ENCODE measurements around the gene AASDH.

The AASDH gene, protein sequence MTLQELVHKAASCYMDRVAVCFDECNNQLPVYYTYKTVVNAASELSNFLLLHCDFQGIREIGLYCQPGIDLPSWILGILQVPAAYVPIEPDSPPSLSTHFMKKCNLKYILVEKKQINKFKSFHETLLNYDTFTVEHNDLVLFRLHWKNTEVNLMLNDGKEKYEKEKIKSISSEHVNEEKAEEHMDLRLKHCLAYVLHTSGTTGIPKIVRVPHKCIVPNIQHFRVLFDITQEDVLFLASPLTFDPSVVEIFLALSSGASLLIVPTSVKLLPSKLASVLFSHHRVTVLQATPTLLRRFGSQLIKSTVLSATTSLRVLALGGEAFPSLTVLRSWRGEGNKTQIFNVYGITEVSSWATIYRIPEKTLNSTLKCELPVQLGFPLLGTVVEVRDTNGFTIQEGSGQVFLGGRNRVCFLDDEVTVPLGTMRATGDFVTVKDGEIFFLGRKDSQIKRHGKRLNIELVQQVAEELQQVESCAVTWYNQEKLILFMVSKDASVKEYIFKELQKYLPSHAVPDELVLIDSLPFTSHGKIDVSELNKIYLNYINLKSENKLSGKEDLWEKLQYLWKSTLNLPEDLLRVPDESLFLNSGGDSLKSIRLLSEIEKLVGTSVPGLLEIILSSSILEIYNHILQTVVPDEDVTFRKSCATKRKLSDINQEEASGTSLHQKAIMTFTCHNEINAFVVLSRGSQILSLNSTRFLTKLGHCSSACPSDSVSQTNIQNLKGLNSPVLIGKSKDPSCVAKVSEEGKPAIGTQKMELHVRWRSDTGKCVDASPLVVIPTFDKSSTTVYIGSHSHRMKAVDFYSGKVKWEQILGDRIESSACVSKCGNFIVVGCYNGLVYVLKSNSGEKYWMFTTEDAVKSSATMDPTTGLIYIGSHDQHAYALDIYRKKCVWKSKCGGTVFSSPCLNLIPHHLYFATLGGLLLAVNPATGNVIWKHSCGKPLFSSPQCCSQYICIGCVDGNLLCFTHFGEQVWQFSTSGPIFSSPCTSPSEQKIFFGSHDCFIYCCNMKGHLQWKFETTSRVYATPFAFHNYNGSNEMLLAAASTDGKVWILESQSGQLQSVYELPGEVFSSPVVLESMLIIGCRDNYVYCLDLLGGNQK

DNA sequence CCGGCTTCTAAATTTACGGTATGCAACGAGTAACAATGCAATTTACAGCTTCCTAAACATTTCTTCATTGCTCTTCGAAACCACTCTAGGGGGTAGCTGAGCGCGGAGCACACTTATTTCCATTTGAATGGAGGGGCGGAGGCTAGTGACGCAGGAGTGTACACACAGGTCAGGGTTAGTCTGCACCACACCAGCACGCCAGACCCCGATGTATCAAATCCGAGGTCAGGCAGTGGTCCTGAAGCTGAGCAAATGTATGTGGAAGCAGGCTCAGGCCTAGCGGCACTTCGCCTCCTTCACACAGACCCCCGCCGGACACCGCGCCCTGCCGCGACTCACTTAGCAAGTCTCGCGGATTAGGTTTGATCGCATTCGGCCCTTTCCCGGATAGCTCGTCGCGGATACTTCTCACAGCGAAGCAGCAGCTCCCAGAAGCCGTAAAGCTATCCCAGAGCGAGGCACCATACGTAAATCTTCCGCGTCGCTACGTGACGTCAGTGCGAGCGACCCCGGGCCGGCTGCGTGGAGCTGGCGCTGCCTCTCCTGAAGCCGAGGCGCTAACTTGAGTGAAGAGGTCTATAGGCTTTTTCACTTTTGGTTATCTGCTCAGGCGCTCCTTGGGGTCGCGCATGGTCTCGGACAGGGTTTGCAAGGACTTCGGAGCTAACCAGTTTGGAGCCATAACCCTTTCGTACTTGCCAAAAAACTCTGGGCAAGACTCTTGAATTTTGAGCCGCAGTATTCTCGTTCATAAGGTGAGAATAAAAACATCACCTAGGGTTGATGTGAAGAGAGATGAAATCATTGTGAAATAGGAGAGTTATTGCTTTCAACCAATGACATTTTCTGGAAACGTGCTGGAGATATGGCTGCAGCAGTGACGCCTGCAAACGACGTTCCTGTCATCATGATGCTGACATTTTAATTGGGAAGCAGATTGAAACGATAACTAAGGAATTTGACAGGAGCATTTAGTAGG is at the start of gene AASDH:
Gene AASDH (minus strand): TSS at position 469 of the 979 bp plus-strand sequence. CDS start 3,192 bp downstream, outside the sequence.
- peak; percentile 91 for DNase-seq (ENCODE audit: low spot score)

DNA sequence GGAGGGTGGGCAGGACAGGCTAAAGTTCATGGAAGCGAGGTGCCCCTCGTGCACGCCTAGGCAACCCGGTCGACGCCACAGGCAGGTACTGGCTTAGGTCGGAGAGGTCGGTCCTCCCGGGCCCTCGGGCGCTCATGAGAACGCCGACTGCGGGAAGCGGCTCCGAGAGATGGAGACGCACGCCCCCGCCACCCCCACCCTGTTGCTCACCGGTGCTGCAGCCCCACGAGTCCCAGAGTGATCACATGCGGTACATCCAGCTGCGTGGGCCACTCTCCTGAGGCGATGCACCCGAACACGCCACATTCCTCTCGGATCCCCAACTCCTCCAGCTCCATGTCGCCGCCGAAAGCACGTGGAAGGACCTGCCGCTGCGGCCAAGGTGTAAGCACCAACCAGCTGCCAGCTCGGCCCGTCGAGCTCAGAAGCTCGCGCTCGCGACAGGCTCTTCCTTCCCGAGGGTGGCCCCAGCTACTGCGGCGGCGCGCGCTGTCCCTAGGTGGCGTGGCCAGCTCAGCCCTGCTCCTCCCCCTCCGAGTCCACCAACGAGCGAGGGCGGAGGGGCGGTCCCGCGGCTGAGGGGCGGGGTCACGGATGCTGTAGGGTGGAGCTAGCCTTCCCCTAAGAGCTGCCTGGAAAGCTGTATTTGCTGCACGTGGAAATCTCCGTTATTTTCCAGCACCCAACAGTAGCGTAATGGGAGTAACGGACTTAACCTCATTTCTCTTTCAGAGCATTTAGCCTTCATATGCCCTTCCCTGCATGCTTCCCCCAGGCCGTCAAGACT is 48.0 kb upstream of the AASDH start, which contains the start of gene PPAT:
Gene PPAT (minus strand): TSS at position 476 of the 787 bp plus-strand sequence. CDS start 138 bp downstream, at position 338.
- DNase-seq (ENCODE audit: low spot score) = peak; percentile 97

DNA sequence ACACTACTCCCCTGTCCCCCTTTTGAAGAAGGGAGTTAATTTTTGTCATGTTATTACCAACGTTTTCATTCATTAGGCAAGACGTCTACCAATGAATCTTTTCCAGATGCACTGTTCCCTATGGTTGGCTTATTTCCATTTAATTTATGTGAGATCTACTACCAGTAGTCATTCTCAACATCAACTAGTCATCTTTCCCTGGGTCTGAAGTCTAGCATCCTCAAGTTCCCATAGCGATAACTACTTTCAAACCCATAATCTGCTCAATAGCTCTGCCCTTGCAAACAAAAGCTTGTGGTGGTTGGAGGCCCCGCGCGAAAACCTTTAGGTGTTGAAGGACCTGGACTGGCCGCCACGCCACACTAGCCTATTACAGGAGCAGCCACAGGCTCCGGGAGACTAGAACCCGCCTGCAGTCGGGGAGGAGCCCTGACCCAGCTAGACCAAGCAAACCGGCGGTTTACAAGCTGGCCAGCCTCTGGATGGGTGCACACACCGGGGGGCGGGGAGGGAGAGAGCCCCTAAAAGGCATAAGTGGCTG is 47.4 kb upstream of the AASDH start:
- DNase-seq (ENCODE audit: low spot score) = peak; percentile 22

DNA sequence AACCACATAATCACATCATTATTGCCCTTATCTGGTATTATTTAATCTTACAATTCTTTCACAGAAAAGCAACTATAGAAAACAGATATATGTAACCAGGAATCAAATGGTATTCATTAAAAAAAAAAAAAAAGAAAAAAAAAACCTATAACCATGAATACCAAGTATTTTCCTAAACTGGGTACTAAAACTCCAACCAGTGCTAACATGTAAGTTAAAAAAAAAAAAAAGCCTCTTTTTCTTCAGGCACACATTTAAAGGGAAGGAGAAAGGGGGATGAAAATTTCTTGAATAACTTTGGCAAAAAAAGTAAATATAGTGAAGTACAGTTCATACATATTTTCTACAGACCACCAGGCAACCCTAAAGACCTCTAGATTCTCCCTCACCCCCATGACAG is 46.0 kb upstream of the AASDH start:
- no peak for DNase-seq (ENCODE audit: low spot score)

DNA sequence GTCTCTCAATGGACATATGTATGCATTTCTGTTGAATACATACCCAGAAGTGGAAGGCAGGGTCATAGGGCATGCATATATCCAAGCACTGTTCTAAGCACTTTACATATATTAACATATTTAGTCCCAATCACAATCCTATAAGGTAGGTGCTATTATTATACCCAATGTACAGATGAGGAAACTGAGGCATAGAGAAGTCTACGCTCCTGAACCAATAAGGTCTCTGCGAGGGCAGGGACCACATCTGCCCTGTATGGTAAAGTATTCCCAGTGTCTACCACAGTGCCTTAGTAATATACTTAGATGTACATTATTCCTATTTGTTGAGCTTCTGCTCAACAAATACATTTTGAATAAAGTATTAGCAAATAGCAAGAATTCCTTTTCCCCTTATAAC is 42.9 kb upstream of the AASDH start:
- DNase-seq (ENCODE audit: low spot score) = no peak

DNA sequence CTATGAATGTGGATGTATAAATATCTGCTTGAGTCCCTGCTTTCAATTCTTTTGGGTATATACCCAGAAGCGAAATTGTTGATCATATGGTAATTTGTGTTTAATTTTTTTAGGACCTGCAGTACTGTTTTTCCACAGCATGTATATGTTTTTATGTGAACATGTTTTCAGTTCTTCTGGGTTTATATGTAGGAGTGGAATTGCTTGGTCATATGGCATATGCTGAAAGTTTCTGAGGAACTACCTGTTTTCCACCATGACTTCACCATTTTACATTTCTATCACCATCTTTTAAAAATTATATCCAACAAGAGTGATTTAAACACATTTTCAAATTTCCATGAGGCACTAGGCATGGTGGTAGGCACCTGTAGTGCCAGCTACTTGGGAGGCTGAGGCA is 39.9 kb upstream of the AASDH start:
- no peak for DNase-seq (ENCODE audit: low spot score)

DNA sequence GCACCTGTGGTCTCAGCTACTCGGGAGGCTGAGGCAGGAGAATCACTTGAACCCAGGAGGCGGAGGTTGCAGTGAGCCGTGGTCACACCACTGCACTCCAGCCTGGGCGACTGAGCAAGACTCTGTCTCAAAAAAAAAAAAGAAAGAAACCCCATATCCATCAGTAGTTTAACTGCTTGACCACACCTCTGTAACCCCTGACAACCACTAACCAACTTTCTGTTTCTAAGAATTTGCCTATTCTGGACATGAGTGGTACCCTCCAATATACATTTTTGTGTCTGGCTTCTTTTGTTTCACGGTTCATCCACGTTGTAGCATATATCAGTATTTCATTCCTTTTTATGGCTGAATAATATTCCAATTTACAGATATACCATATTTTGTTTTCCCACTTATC is 39.0 kb upstream of the AASDH start:
- DNase-seq (ENCODE audit: low spot score) = no peak

DNA sequence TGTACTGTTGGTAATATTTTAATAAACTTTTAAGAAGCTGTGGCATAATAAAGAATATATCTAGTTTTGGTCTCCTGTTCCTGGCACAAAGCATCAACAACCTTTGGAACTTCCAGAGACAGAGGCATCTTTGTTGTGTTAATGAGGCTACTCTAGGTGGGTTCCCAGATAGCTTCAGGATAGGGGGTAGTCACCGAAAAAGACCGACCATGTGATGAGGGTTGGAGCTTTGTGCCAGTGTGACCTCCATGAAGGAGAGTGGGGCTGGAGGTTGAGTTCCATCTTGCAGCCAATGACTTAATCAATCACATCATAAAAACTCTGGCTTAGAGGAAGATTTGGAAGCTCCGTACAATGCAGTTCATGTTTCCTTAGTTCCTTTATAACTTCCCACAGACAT is 38.2 kb upstream of the AASDH start:
- no peak for DNase-seq (ENCODE audit: low spot score)

DNA sequence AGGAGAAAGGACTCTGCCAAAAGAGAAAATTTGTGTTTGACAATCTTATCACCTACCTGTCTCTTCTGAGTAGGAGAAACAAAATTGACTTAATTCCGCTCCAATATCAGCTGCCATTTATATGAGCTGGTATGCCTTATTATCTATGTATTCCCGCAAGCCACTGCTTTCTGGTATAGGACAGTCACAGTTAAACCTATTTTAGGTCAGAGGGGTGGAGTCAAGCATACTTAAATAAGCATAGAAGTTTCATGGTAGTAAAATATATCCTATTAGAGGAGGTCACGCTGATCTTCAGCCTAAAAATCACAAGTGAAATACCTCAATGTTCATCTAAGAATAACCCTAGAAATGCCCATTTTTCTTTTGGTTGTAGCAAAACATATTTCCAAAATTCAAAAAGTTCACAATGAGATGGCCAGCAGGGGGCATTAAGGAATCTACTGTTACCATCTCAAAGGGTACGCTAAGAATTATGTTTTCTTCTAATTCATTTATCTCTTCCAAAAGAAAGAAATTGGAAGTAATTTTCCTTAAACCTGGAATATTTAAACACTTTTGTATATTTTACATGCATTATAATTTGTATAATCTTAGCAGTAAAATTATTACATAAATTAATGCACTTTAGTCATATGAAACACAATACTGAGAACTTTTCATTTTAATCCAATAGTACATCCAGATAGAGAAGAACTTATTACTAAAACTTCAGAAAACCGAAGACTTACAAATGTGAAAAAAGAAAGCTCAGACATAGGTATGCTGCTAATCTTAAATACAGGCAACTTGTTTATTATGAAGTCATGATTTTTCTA is 37.6 kb upstream of the AASDH start:
- DNase-seq (ENCODE audit: low spot score) = peak; percentile 54

DNA sequence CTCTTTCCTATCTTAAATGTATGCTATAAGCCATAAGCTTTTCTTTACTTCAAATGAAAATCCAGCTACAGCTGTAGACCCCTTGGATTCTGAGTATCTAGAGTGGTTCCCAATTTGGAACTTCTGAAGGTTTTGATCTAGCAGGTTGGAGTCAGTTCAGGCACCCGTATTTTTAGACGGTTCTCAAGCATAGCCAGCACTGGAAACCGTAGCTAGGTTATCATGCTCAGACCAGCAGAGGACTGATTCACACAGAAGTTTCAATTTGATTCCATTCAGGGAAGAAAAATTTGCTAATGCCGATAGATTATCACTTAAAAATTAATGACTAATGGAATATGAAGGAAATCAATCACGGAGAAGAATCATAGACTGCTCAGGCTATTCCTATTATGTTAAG is 36.9 kb upstream of the AASDH start:
- DNase-seq (ENCODE audit: low spot score) = no peak

DNA sequence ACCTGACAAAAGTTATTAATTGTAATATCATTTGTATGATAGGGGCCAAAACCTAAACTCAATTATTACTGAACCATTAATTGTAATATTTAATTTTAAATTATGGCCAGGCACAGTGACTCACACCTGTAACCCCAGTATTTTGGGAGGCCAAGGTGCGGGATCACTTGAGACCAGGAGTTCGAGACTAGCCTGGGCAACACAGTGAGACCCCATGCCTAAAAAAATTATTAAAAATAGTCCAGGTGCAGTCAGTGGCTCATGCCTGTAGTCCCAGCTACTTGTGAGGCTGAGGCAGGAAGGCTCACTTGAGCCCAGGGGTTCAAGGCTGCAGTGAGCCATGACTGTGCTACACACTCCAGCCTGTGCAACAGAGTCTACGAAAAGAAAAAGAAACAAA is 30.1 kb upstream of the AASDH start:
- DNase-seq (ENCODE audit: low spot score) = no peak

DNA sequence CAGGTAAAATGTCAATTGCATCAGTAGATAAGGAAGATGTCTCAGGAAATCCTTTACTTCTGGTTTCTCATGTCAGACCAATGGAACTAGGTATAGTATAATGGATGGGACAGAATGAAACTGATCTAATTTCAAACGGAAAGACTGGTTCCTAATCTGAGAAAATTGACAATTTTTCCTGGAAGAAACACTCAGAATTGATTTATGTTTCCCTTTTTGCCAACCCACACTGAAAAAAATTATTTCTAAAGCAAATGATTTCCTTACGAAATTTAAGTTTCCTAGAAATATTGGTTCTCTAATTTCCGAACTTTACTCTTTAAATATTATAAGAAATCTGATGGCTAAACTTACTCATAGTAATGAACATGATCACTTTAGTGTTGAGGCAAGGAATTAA is 29.1 kb upstream of the AASDH start:
- DNase-seq (ENCODE audit: low spot score) = no peak

DNA sequence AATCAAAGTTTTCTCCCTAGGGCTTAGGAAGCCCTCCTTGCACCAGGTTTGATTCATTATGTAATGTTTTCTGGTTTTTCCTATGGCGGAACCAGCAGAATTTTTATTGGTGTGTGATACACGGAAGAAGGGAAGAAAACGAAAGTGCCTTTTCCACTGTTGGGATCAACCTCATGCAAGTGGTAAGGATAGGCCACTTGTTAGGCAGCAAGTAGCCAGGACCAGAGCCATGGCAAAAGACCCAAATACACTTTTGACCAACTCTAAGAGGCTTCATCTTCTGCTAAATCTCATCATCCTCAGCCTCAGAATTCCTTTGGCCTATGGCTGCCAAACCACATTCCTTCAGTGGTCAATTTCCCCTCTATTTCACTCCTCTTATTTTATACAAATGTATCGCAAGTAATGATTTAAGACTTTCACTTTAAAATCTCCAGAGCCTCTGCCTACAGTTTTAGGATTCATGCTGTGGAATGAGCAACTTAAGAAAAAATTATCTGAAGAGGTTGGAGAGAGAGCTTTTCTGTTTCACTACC is 26.9 kb upstream of the AASDH start:
- DNase-seq (ENCODE audit: low spot score) = no peak

DNA sequence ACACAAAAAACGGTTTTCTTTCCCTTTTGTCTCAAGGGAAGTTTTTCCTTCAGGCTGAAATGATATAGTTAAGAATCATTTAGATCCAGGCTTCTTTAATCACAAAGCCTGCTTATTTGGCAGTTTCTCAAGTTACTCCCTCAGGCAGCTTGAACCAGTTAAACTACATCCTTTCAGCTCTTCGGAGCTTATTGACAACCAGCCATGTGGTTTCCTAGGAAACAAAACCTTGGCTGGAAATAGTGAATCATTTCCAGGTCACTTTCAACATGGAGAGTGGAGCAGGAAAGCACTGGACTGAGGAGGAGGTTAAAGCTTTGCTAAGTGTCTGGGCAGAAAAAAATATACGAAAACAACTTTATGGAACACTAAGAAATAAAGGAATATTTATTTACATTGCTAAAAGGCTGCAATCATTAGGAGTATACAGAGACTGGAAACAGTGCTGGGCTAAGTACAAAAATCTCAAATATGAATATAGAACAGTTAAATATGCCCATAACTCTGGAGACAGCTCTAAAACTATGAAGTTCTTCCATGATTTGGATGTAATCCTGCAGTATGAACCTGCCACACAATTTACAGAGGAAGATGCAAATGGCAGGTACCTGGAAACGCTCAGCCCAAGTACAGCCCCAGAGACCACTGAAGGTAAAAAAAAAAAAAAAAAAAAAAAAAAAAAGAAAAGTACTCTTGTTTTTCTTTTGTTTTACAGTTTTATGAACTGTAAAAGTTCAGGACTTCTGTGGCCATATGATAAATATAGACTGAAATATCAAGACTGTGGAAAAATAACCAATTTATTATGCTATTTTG is 23.2 kb upstream of the AASDH start:
- DNase-seq (ENCODE audit: low spot score) = peak; percentile 87

DNA sequence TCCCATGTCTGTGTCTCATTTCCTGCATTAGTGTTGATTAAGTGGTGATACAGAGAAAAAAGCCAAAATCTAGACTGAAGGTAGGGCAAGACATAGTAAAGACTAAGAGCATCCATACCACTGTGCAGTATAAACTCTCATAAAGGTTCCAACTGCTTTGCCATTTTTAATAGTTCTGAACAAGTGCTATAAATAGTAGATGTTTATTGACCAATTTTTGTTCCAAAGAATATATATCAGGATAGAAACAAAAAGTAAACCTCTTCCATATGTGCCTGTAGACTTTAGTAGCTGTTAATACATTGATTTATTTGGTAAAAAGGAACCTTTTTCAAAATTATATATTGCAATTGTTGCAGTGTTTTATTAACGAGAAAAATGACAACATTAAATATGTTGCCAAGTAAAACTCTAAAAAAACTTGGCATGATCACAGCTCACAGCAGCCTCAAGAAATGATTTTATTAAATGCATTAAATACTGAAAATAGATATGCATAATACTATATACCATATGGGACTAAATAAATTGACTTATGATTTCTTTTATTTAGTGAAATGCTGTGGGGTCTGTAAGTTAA is 22.3 kb upstream of the AASDH start:
- no peak for DNase-seq (ENCODE audit: low spot score)

DNA sequence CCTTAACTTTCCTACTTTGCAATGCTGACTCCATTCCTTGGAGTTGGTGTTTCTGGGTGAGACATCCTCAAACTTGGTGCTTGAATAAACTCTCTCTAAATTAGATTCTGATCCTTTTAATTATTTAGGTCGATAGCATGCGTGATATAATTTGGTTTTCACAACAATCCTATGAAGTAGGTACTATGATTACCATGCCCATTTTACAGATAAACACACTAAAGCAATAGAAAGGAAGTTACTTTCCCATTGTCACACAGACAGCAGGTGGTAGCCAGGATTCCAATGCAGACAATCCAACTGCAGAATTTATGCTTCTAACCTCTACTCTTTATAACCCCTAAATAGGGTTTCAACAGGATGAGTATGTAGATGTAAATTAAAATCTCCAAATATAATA is 21.7 kb upstream of the AASDH start:
- DNase-seq (ENCODE audit: low spot score) = no peak

DNA sequence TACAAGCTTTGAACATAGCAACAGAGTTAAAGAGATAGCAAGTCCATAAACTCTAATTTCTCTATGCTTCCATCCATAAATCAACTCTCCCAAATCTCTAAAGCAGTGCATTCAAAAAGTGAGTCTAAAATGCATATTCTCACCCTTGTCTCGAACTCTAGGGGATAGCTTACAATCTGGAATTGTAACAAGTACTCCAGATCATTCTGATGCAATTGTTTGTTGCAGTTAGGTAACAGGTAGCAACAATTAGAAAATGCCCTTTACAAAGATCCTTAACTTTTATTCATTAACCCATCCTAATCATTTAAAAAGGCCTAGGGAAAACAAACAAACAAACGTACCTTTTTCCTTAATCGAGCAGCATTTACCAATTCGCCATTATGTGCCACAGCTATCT is 18.9 kb upstream of the AASDH start:
- no peak for DNase-seq (ENCODE audit: low spot score)

DNA sequence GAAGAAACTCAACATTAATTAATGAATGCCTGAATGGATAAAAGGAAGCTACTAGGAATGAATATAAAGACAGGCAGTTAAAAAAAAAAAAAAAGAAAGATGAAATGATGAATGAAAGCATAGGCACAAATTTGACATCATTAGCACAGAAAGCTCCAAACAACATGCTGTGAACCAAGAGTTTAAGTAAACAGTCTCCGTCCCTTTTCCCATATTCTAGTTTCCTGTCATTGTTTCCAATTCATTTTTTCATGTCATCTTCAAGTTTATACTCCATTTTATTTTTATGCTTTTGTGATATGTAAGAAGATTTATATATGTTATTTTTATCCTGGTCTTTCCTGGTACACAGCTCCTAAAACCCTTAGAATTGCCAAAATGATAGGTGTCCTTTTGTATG is 17.7 kb upstream of the AASDH start:
- DNase-seq (ENCODE audit: low spot score) = no peak
